PC-9 (cell line): ENCODE results near the gene MCTS1.

Source experiments
- CTCF ChIP-seq: fragments of 200-600 bp; sonication (generic); conservative IDR thresholded peaks from 2 replicates; pipeline ENCODE4 v1.6.1; 2017; ENCODE audit warnings: mixed run types, antibody characterized with exemption, mild to moderate bottlenecking, moderate library complexity
- EZH2 ChIP-seq: fragments of 200-600 bp; sonication (generic); IDR thresholded peaks from 2 replicates; pipeline ENCODE4 v1.8.0; 2017; ENCODE audit warnings: antibody characterized with exemption, low read depth

GRCh38 chrX:120564925-120565324 is 39.0 kb upstream of the MCTS1 start:
- TF ChIP-seq EZH2 (no peak), CTCF (no peak)
